GM19240 (cell line): ENCODE data around the gene HEMGN.
"Not testable (repeated sequence)": the region's sequence is repeated elsewhere in the genome, so short reads cannot be mapped to it uniquely, and the experiment has no call there.

Experiments used
- DNase-seq: peaks from one replicate; pipeline ENCODE4 v3.0.0; 2011; ENCODE audit warnings: low spot score; ENCODE audit not compliant: insufficient read length

The HEMGN gene, protein sequence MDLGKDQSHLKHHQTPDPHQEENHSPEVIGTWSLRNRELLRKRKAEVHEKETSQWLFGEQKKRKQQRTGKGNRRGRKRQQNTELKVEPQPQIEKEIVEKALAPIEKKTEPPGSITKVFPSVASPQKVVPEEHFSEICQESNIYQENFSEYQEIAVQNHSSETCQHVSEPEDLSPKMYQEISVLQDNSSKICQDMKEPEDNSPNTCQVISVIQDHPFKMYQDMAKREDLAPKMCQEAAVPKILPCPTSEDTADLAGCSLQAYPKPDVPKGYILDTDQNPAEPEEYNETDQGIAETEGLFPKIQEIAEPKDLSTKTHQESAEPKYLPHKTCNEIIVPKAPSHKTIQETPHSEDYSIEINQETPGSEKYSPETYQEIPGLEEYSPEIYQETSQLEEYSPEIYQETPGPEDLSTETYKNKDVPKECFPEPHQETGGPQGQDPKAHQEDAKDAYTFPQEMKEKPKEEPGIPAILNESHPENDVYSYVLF

DNA sequence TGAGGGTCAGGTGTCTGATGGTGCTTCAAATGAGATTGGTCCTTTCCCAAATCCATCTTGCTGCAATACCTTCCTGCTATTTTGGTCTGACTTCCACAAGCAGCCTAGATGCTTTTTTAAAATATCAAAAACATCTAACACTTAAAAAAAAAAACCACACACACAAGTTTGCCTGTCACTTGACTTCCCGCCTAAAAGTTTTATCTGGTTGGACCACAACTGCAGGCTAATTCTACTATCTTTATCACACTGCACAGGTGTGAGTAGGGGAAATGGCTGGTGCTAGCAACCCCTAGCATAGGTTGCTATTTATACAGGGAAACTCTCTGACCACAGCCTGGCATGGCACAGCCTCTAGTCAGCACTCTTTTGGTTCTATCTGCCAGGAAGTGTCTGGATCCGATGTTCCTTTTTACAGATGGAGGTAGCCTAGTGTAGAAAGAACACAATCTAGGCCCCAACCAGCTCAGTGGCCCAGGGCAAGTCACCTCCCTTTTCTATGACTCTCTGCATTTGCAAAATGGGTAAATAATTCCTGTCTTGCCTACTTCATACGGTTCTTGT, at the start of gene HEMGN:
Gene HEMGN, minus strand, starts transcription at position 92 of the 564 bp plus-strand sequence. Its CDS starts 36 bp downstream, at position 56.
- no peak for DNase-seq

DNA sequence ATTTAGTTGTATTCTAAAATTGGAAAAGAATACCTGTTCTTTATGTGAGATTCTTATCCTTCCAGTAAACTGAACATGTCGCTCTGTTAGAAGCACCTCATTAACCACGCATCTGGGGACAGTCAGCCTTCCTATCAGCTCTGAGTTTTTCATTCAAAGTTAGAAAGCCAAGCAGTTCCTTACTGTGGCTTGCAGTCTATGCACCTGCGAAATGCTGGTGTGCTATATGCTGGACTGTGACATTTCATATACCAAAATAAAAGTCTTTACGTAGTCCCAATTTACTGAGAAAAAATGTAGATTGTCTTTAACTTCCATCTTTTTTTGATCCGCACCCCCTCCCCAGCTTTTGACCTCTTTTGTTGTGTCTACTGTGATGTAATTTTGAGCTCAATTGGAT, 49.5 kb upstream of the HEMGN start:
- no peak for DNase-seq

DNA sequence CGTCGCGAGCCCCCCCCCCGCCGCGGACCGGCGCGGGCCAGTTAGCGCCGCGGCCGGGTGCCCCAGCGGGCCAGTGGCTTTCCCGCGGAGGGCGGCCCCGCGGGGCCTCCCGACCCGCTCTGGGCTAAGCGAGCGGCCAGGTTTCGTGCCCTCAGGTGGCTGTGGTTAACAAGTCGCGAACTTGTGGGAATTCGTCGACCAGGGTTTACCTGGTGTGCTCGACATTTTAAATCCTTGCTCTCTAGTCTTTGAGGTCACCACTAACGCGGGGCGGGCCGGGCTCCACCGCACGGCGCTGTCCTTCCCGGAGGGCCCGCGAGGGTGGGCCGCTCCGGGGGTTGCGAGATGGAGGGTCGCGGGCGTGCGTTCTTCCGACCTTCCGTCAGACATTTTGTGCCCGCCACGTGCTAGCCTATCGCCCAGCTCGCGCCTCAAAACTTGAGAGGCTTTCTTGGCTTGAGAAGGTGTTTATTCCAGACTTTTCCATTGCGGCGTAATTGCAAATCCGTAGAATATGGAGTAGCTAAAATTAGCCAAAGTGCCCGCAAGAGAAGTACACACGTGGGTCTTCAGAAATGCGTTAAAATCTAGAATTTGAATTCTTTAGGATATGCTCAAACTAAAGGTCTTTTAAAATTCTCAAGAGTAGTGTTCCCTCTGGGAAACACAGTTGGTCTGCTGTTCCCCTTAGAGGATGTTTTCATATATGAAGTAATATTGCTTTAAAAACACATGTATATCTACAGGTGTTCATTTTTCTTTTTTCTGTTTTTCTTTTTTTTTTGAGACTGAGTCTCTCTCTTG, 47.3 kb upstream of the HEMGN start:
- DNase-seq: no peak

DNA sequence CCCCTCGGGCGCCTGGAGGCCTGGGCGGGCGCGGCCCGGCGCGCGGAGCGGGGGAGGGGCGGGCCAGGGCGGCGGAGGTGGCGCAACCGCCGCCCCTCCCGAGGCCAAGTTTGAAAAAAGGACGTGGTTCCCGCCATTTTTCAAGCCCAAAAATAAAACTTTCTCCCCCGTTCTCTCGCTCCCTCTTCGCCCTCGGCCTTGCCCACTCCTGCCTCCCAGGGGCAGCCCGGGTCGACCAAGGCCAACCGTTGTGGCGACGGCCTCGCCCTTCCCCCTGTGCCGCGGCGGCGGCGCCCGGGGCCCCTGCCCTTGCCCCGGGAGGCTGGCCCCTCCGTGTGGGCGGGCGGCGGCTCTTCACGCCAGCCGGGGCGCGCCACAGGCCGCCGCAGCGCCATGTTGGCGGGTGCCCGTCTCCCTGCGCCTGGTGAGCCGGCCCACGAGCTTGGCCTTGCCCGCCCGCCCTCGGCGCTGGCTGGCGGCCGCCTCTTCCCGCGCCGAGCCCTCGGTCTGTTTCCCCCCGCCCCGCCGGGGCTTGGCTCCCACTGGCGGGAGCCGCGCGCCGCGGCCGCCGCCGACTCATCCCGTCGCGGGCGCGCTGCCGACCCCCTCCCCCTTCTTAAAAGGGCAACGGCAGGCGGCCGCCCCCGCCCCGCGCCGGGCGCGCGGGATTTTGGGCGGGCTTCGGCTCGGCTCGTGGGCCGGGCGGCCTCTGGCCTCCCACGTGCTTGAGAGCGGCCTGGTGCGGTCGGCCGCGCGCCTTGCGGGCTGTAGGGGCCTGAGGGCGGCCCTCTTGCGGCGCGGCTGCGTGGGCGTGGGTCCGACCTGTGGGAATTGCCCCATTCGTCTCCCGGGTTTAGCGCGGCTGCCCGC, 46.5 kb upstream of the HEMGN start:
- DNase-seq: peak; percentile 34

DNA sequence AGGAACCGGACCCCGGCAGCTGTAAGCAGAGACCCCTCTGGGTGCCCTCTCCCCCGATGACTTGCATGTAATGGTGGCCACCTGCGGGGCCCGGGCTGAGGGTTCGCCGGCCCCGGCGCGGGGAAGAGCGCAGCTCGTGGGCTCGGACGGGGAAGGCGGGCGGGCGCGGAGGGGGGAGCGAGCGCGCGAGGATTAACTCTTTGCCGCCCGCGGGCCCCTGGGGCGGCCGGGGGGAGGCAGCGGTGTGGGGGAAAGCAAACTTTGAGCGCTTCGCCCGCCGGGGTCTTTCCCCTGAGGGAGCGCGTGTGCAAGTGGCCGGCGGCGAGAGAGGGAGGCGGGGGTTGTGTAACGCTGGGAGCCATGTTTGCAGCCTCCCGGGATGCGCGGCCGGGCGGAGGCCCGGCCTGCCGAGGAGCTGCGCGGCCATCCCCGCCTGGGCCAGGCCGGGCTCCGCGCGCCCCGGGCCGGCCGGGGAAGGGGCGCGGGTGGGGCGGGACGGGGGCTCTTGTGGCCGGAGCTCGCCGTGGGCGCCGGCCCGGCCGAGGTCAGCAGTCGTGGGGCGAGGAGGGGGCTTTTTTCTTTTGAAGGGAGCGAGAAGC, 45.7 kb upstream of the HEMGN start:
- peak; percentile 13 for DNase-seq

DNA sequence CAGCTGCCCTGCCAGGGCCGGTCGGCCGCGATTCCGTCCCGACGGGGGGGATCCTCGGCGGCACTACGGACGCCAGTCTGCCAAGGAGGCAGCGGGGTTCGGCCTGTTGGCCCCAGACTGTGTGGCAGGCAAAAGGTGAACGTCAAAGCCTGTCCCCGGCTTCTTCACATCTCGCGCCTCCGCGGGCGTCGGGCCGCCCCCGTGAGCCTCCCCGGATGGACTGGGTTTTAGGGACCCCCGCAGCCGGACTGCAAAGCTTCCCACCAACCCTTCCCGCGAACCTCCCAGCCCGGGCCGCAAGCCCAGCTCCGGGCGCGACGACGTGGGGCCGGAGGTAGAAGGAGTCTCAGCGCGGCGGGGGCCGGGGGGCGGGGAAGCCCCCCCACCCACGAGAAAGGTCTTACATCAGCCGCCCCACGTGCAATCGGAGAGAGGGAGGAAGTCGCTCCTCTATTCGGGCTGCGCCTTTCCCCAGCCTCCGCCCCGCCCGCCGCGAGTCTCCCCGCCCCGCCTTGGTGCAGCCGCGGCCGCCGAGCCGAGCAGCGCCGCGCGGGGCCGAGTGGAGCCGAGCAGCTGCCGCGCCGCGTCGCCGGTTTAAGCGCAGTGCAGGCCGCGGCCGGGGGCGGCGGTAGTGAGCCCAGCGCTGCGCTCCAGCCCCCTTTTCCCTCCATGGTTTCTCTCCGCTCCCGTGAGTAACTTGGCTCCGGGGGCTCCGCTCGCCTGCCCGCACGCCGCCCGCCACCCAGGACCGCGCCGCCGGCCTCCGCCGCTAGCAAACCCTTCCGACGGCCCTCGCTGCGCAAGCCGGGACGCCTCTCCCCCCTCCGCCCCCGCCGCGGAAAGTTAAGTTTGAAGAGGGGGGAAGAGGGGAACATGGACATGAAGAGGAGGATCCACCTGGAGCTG, 45.0 kb upstream of the HEMGN start, which contains the start of gene ANP32B:
Gene ANP32B, plus strand, starts transcription at position 659 of the 906 bp plus-strand sequence. Its CDS starts 215 bp downstream, at position 874.
- DNase-seq: peak; percentile 83

DNA sequence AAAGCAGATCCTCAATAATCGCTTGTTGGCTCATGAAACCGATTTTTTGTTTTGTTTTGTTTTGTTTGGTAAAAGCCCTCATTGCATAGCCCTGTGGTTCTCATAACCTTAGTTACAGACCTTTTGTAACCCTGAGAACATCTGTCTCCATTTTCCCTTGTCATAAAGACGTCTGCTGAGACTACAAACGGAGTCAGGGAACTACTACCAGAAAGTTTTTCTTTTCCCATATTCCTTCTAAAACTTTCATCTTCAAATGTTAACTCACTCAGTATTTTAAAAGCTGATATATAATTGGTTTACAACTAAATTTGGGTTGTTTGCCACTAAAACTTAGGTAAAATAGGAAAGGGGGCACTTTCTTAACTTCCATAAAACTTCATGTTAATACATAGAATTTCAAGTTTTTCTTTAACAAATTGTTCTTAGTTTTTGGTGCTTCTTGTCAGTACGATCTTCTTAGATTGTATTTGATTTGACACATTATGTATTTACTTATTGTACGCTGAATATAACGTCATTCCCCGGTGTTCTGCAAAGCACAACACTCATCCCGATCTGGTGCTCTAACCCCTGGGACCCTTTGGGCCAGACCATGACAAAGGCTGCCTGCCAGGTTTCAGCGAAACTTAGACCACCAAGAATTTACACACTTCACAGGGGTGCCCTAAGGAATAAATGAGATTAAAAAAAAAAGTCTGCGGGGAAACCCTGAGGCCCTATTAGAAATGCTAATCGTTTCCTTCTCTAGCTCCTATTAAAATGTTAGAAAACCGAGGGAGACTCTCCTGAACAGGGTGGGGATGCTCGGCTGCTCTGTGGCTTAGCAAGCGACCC, 44.1 kb upstream of the HEMGN start:
- DNase-seq: no peak

DNA sequence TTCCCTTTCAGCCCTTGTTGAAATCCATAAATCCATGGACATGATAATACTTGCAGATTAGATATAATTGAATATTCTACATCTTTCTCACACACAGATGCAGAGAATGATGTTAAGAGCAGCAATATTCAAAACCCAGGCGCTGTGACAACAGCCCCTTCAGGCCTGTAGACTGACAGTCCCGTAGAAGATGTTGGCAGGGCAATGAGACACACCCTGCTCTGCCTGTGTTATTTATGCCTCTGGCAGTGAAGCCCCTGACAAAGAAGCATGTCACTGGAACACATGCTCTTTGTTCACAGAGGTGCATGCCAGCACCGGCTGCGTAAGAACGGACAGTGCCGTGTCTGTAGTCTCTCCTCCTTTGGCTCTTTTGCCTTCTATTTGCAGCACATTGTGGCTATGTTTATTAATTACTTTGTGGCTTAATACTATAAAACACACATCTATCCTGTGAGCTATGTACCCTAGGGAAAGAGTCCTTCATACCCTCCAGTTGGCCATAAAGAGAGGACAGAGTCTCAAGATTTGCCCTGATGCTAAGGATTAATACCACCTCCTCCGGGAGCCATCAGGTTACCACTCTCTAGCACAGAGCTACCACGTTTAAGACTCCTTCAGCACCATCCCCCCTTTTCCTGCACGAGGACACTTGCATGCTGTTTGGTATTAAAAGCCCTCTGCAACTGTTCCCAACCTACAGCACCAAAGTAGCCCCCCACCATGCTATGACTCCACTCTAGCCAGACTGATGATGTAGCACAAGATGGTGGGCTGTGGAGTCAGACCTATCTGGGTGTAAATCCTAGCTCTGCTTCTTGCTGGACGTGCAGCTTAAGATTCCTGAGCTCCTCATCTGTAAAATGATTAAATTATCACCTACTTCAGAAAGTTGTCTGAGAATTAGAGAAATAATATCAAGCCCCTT, 43.2 kb upstream of the HEMGN start:
- no peak for DNase-seq

DNA sequence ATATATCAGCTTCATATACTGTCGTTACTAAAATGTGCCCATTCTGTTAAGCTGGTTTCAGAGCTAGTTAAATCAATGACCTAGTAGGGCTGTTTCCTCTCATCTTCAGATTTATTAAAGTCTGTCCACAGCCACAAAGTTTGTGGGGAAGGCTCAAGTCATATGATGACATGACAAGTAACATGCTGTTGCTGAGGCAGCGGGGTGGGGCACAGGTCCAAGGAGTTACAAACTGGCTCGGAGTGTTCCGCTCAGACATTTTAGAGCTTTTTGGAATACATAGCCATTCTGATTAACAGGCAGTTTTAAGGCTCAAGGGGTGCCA, 42.5 kb upstream of the HEMGN start:
- no peak for DNase-seq

DNA sequence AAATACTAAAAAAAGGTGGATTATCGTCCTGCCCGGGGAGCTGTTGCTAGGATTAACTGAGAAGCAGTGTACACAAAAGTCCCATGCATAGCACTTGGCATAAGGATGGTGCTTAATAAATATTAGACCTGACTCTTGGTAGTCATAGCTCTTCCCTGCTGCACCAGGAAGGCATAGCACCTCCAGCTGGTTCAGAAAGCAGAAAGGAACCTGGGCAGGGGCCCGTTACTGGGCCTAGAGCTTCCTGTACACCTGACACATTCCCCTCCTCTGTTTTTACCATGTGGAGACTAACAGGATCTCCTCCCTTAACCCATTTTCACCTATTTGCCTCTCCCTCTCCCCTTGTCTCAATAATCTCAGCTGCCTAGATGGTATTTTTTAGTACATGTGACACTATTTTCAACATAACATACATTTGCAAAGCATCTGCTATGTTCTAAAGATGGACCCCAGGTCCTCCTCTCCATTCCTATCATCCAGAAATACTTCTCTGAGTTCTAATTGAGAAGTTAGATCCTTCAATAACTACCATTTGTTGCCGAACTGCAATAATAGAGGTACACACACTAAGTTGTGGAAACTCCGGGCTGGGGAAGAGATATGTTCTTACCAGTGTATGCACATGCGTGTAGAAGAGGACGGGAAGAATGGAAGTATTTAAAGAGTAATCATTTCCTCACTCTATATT, 42.0 kb upstream of the HEMGN start:
- DNase-seq: no peak

DNA sequence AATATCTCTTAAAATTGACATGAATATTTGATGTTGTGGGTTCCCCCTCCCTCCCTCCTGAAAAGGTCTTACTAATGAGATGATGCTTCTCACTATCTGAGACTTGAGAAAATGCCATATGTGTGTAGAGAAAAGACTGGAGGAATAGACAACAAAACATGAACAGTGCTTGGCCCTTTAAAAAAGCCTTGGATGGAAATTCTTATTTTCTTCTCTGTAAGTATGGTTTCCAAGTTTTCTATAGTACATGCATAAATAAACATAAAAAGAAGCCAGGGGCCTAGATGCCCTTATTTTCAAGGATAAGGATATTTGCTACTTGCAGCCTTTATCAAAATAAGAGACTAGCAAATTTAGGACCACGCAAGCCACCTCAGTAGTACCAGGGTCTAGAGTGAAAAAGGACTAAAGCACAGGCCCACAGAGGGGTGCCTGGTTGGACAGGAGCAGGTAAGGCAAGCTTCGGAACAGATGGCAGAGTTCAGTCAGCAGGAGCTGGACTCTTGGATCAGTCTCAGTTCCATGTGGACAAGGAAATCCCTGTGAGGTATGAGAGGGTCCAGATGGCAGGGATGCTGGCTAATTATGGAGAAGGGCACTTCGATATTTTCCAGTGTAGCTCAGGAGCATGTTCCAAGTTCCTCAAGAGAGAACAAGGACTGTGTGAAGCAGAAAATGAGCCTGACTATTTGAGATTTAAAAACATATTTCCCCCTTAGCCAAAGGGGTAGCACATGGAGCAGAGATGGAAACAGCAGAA, 40.6 kb upstream of the HEMGN start:
- no peak for DNase-seq

DNA sequence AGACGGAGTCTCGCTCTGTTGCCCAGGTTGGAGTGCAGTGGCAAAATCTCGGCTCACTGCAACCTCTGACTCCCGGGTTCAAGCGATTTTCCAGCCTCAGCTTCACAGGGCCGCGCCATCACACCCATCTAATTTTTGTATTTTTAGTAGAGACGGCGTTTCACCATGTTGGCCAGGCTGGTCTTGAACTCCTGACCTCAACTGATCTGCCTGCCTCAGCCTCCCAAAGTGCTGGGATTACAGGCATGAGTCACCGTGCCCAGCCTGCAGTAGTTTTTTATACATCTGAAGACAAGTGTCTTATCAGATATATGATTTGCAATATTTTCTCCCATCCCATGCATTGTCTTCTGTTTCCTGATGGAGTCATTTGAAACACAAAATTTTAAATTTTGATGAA, 38.7 kb upstream of the HEMGN start:
- not testable (repeated sequence) for DNase-seq

DNA sequence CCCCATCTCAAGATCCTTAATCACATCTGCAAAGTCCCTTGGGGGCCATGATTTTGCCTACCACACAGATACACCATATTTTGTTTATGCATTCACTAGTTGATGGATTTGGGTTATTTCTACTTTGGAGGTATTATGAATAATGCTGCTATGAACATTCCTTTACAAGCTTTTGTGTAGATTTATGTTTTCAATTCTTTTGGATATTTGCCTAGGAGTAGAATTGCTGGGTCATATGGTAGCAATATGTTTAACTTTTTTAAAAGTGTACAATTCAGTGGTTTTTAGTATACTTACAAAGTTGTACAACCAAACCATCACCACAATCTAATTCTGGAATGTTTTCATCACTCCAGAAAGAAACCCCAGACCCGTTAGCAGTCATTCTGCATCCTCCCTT, 37.4 kb upstream of the HEMGN start:
- DNase-seq: no peak

DNA sequence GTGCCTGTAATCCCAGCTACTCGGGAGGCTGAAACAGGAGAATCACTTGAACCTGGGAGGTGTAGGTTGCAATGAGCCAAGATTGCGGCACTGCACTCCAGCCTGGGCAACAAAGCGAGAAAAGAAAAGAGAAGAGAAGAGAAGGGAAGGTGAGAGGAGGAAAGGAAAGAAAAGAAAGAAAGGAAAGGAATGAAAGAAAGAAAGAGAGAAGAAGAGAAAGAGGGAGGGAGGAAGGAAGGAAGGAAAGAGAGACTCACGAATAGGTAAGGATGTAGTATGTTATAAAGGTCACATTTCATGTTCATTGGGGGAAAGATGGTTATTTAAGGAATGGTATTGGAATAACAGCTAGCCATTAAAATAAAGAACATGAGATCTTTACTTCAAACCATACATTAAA, 34.8 kb upstream of the HEMGN start:
- DNase-seq: no peak

DNA sequence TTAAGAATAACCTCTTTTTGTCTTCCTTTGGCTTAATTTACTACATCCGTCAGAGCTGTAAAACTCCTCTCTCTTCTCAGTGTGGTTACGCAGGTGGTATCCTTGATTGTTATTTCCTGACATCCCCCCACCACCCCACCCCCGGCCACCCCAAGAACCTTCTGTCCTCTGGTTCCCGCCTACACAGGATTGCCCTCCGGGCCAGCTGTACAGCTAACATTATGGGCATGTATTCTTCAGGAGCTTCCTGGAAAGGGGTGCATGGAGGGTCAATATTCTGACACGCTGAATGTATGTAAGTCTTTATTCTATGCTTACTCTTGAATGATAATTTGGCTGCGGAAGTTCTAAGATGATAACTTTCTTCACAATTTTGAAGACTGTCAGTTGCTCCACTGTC, 32.2 kb upstream of the HEMGN start:
- DNase-seq: no peak

DNA sequence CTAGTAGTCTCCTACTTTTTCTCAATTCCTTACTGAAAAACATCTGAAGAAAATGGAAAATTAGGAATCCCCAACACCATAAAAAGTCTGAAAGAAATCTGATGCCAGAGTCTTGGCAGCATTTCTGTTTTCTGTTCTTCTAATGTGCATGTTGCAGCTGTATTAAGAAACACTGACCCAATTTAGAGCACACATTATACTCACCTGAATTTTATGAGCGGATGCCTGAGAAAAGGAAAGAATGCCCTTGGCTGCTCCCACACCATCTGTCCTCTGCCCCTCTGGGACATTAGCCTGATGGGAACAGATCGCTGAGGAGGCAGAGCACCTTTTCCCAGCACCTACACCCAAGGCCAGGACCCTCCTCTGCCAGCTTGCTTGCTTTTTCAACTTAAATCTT, 31.0 kb upstream of the HEMGN start:
- no peak for DNase-seq
